Ovary (tissue), 9 donors: ENCODE measurements around the gene GRIK4. TPM values are rescaled to one million over a fixed set of nuclear protein-coding genes. Genes with fewer than 3 reads are reported as not detected.

Source experiments
- DNase-seq, 5 donors: peaks; one replicate each; pipeline ENCODE4 v3.0.0-alpha.2; 2019 to 2020
- H3K27ac ChIP-seq, 2 donors: fragments of 200-600 bp; one replicate each; pipeline versions ENCODE4 v1.5.1 to v1.8.0; 2019 to 2022
- H3K27me3 ChIP-seq: fragments of 200-600 bp; one replicate; pipeline ENCODE4 v1.8.0; 2022
- H3K36me3 ChIP-seq: fragments of 200-600 bp; sonication (generic); one replicate; pipeline ENCODE4 v1.5.1; 2019
- H3K4me1 ChIP-seq: one replicate; pipeline ENCODE4 v1.8.1; 2013; ENCODE audit warnings: mild to moderate bottlenecking, moderate library complexity; ENCODE audit not compliant: insufficient read depth
- H3K4me3 ChIP-seq: fragments of 200-600 bp; sonication (generic); one replicate; pipeline ENCODE4 v1.5.1; 2017
- H3K9me3 ChIP-seq, 2 donors: fragments of 200-600 bp in 1 of 2; sonication (generic) in 1 of 2; one replicate each; pipeline versions ENCODE4 v1.5.1 to v1.8.1; 2013 to 2019; ENCODE audit warnings: mild to moderate bottlenecking in 1 of 2, moderate library complexity in 1 of 2
- EP300 ChIP-seq: sonication (generic); formaldehyde crosslinking; IDR thresholded peaks from one replicate; pipeline ENCODE4 v1.6.1; 2017; ENCODE audit warnings: antibody characterized with exemption
- POLR2A ChIP-seq: fragments of 450-650 bp; IDR thresholded peaks from one replicate; pipeline ENCODE4 v1.6.1; 2017; ENCODE audit warnings: antibody characterized with exemption, mild to moderate bottlenecking, moderate library complexity
- WGBS, 3 donors: extraction: QIAGEN DNeasy Blood & Tissue Kit in 1 of 3; methylation state at CpG; one replicate each; pipeline versions ENCODE4 v1.1.5 to v1.1.7; 2013 to 2017; 5-methylcytosine and 5-hydroxymethylcytosine counted together
- intact Hi-C, 4 donors: fragments of 100-400 bp; cut with DNase I; formaldehyde crosslinking; loops; one replicate each; pipeline versions ENCODE4 v1.11.0 to v1.15.1; 2022 to 2023
- polyA plus RNA-seq, 2 donors: library from polyadenylated mRNA; stranded (reverse); fragments of 200-250 nt in 1 of 2; fragments of 350-450 nt in 1 of 2; fragmentation: Illumina TruSeq in 1 of 2; extraction: RNeasy Lipid Tissue Mini Kit (QIAGEN cat#74804) in 1 of 2; gene quantifications; one replicate each; pipeline ENCODE4 v1.2.3, GENCODE V29; 2013 to 2014
- total RNA-seq, 7 donors: library from RNA; depleted of rRNA in 2 of 7; stranded (reverse); fragments of >200 nt in 2 of 7; fragmentation: NEBNext Ultra II Directional in 3 of 7; extraction: Animal tissue kit (Norgen Biotek cat#: 25700) in 3 of 7; gene quantifications; one replicate each; pipeline versions ENCODE4 v1.1.0 to v1.2.4, GENCODE V29; 2016 to 2023
- TF ChIP-seq, protein P1 (sequence below), 3 donors: fragments of 450-650 bp in 2 of 3; fragments of 200-600 bp in 1 of 3; IDR thresholded peaks; one replicate each; pipeline versions ENCODE4 v1.5.1 to v1.8.0; 2016 to 2022; ENCODE audit warnings: antibody characterized with exemption in 3 of 3, mild to moderate bottlenecking in 1 of 3
- donor health status: DM: no; HTN: no; CAD: no; lungs with moderate emphysema.
- donor health status: DM: no; HTN: no; CAD: no.
- donor health status: Bipolar disorder and iron deficiency.
- donor health status: DM: yes; HTN: yes; CAD: no.
- donor health status: DM: no; HTN: no; CAD: no.
- donor health status: DM: yes; HTN: yes; CAD: no.

Gene GRIK4
- total and polyA plus RNA-seq, 9 donors: 1.3 to 13.4 (median 2.3) TPM

DNA sequence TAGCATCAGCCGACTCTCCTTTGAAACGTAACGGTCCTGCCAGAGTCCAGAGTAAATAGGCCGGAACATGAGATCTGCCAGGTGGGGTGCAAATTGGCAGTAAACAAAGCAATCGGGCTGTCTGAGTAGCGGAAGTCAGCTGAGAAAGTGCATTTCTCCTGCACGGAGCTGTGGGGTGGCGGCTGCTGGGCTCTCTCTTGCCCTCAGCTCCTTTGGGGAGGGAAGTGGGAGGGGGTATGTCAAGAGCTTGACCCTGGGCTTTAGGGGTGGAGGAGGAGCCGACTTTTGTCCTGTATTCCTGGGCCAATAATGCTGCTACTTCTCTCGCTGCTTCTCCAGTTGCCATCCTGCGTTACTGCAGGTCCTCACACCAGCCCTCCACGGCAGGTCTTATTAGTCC lies 11.6 kb downstream of the GRIK4 start:
- no peaks in the 10 kb centered on the region for H3K27me3 ChIP-seq
- intact Hi-C loops: no loop called here
- DNase-seq: peak in 2 of 5 donors; percentile 37 to 44
- no peaks in the 10 kb centered on the region for H3K9me3 ChIP-seq
- no peak overlapping the region for H3K4me3 ChIP-seq
- no peaks in the 10 kb centered on the region for H3K36me3 ChIP-seq
- peaks cover 11% of the 10 kb centered on the region for H3K4me1 ChIP-seq
- H3K27ac ChIP-seq: no peak overlapping the region
- 20 to 37% (median 23%) methylated on average over 12 of the region's 12 CpGs for WGBS, 3 donors
- TF ChIP-seq POLR2A (no peak), EP300 (no peak)
- TF ChIP-seq, protein P1, sequence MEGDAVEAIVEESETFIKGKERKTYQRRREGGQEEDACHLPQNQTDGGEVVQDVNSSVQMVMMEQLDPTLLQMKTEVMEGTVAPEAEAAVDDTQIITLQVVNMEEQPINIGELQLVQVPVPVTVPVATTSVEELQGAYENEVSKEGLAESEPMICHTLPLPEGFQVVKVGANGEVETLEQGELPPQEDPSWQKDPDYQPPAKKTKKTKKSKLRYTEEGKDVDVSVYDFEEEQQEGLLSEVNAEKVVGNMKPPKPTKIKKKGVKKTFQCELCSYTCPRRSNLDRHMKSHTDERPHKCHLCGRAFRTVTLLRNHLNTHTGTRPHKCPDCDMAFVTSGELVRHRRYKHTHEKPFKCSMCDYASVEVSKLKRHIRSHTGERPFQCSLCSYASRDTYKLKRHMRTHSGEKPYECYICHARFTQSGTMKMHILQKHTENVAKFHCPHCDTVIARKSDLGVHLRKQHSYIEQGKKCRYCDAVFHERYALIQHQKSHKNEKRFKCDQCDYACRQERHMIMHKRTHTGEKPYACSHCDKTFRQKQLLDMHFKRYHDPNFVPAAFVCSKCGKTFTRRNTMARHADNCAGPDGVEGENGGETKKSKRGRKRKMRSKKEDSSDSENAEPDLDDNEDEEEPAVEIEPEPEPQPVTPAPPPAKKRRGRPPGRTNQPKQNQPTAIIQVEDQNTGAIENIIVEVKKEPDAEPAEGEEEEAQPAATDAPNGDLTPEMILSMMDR (IDR thresholded peaks at IDR 0.05): no peak

DNA sequence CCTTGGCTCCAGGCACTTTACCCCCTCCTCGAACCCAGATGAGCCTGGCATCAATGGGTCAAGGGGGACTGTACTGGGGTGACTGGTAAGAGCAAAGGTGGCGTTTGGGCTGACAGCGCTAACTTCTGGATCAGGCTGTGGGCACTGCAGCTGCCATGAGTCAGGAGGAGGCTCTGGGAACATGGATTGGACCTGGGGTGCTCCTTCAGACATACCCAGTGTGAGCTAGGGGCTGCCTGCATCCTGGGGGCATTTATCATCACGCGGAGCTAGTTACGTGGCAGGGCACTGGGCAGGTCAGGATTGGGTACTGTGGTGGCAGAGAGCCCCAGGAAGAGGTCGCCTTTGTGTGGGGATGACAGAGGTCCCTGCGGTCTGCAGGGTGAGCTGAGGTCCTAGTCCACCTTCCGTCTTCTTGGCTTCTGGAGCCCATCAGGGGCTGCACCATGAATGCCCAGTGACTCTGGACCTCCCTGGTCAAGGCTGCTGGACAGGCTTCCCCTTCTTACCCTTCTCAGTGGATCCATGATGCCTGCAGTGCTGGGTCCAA lies 13.1 kb downstream of the GRIK4 start:
- no peak overlapping the region for H3K4me3 ChIP-seq
- WGBS, 3 donors: 93 to 96% (median 96%) methylated on average over 9 of the region's 9 CpGs
- H3K9me3 ChIP-seq: no peaks in the 10 kb centered on the region
- no peak for TF ChIP-seq EP300
- no peak overlapping the region for H3K27ac ChIP-seq
- H3K4me1 ChIP-seq: peaks cover 11% of the 10 kb centered on the region
- no peaks in the 10 kb centered on the region for H3K36me3 ChIP-seq
- peak in 2 of 5 donors; percentile 23 to 31 for DNase-seq
- intact Hi-C loops: loop anchor here in 1 of 4 donors (5.0 kb wide), 1 partner anchor 583 kb away; no protein-coding TSS in a partner anchor
- H3K27me3 ChIP-seq: no peaks in the 10 kb centered on the region

DNA sequence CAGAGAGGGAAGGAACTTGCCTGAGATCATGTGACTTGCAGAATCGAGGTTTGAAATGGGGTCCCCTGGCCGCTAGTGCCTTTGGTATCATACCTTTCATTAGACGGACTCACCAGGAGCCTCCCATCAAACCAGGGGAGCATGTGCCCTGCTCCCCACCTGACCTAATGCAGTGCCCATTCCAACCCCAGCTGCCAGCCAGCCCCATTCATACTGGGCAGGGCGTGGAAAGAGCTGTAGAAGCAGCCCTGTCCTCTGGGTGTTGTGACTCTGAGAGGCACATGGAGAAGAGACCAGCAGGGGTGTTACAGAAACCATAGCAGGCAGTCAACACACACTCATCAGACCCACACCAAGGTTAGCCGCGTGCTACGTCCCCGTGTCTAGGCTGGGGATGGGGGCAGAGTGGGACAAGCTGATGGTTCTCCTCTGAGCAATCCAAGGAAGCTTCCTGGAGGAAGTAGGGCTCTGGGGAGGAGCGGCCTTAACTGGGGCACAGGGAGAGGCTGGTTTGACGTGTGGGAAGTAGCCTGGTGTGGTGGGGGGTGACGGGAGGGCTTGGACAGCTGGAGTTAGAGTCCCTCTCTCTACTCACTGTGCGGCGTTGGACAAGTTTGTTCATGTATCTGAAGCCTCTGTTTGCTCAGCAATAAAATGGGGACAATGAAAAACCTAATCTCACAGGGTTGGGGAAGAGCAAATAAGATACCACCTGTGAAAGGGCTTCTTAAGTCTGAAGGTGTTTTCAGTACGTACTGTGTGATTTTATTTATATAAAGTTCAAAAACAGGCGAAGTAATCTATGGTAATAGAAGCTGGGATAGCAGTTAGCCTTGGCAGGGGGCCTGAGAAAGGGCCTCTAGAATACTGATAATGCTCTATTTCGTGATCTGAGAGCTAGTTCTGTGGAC lies 14.0 kb downstream of the GRIK4 start:
- intact Hi-C loops: loop anchor here in 1 of 4 donors (5.0 kb wide), 1 partner anchor 582 kb away; no protein-coding TSS in a partner anchor
- TF ChIP-seq POLR2A (no peak), EP300 (no peak)
- TF ChIP-seq, protein P1 (IDR thresholded peaks at IDR 0.05): no peak
- Histone ChIP-seq H3K27ac (no peak overlapping the region), H3K4me3 (no peak overlapping the region), H3K36me3 (no peaks in the 10 kb centered on the region), H3K9me3 (no peaks in the 10 kb centered on the region), H3K4me1 (peaks cover 11% of the 10 kb centered on the region), H3K27me3 (no peaks in the 10 kb centered on the region)
- WGBS, 3 donors: 84 to 91% (median 86%) methylated on average over 16 of the region's 16 CpGs
- DNase-seq: peak in 2 of 5 donors; percentile 16 to 26

DNA sequence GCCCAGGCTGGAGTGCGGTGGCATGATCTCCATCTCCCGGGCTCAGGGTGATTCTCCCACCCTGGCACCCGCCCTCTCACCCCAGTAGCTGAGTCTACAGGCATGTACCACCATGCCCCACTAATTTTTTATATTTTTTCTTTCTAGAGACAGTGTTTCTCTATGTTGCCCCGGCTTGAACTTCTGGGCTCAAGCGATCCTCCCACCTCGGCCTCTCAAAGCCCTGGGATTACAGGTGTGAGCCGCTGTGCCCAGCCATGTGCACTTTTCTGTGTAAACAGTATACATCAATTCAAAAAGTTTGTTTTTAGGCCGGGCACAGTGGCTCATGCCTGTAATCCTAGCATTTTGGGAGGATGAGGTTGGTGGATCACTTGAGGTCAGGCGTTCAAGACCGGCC lies 14.7 kb downstream of the GRIK4 start:
- Histone ChIP-seq H3K27ac (no peak overlapping the region), H3K27me3 (no peaks in the 10 kb centered on the region)

More for the DNA sequence above, 14.7 kb downstream of the GRIK4 start:
- WGBS, 3 donors: 93 to 96% (median 94%) methylated on average over 10 of the region's 10 CpGs
- Histone ChIP-seq H3K4me1 (peaks cover 11% of the 10 kb centered on the region), H3K4me3 (no peak overlapping the region), H3K9me3 (no peaks in the 10 kb centered on the region), H3K36me3 (no peaks in the 10 kb centered on the region)
- intact Hi-C loops: loop anchor here in 1 of 4 donors (5.0 kb wide), 1 partner anchor 581 kb away; no protein-coding TSS in a partner anchor
- TF ChIP-seq, protein P1 (IDR thresholded peaks at IDR 0.05): no peak
- TF ChIP-seq EP300 (no peak), POLR2A (no peak)
- peak in 3 of 5 donors; percentile 11 to 26 (median 15) for DNase-seq
